K562 (cell line): ENCODE measurements around the gene CELA3B. TPM values are rescaled to one million over a fixed set of nuclear protein-coding genes. Genes with fewer than 3 reads are reported as not detected.

Experiments used
- ATAC-seq: fragments of 200-7000 bp; cut with Tn5 transposase; 3 replicates; pipeline ENCODE4 v1.9.1; 2020; ENCODE audit warnings: moderate library complexity
- BruUV-seq: library from RNA; stranded (reverse); fragments of 400-500 nt; replicated peaks from 2 replicates; lab custom pipeline; 2021; lab: Mats Ljungman, UMichigan
- CTCF ChIA-PET: fragments of 300-600 bp; formaldehyde crosslinking; extraction: SDS; loops from one replicate; lab custom pipeline; 2021; ENCODE audit warnings: low intra/inter-chr PET ratio; lab: Yijun Ruan, JAX
- POLR2A ChIA-PET: fragments of 300-600, 350-650 bp; sonication (Branson Sonifier 250); formaldehyde crosslinking; extraction: SDS; loops from one replicate; lab custom pipeline; 2021; ENCODE audit warnings: antibody characterized with exemption, inconsistent platforms; lab: Yijun Ruan, JAX
- DNase-seq, 4 experiments: peaks; one replicate each; pipeline versions ENCODE4 v3.0.0 to v3.0.0-alpha.2; 2011 to 2018; ENCODE audit warnings: low spot score in 3 of 4, mixed read lengths in 3 of 4; ENCODE audit errors: extremely low read depth in 1 of 4
- FAIRE-seq: peaks from 2 replicates; lab custom pipeline; 2011; peaks lifted over from hg19 to GRCh38; lab: Jason Lieb, UNC
- H2AFZ ChIP-seq: 2 replicates; pipeline ENCODE4 v1.6.0; 2011; ENCODE audit warnings: low read depth, low read length, control low read depth, inconsistent platforms
- H3K27ac ChIP-seq: fragments of 200-600 bp; 3 replicates; pipeline ENCODE4 v1.8.0; 2011; ENCODE audit warnings: low read depth, mild to moderate bottlenecking, control low read depth, inconsistent platforms, low read length, moderate library complexity, mixed read lengths; ENCODE audit errors: extremely low read depth
- H3K27me3 ChIP-seq, 2 experiments: fragments of 300-600 bp in 1 of 2; 2 replicates in 1 of 2; 3 replicates in 1 of 2; pipeline versions ENCODE4 v1.6.0 to v1.8.0; 2011; ENCODE audit warnings: inconsistent platforms in 2 of 2, low read length in 2 of 2, mild to moderate bottlenecking in 1 of 2, mixed read lengths in 1 of 2, moderate library complexity in 1 of 2; ENCODE audit not compliant: control insufficient read depth in 2 of 2, insufficient read depth in 2 of 2
- H3K36me3 ChIP-seq: fragments of 300-600 bp; 3 replicates; pipeline ENCODE4 v1.8.0; 2011; ENCODE audit warnings: mild to moderate bottlenecking, low read length, inconsistent platforms; ENCODE audit not compliant: control insufficient read depth, insufficient read depth
- H3K4me1 ChIP-seq, 2 experiments: fragments of 200-600 bp in 1 of 2; replicated peaks in 1 of 2; 2 replicates in 1 of 2; 3 replicates in 1 of 2; pipeline versions ENCODE4 v1.5.1 to v1.8.0; 2011; ENCODE audit warnings: inconsistent platforms in 2 of 2, low read length in 2 of 2, mild to moderate bottlenecking in 1 of 2, mixed read lengths in 1 of 2, moderate library complexity in 1 of 2; ENCODE audit not compliant: control insufficient read depth in 2 of 2, insufficient read depth in 2 of 2
- H3K4me2 ChIP-seq: 2 replicates; pipeline ENCODE4 v1.6.1; 2011; ENCODE audit warnings: low read length, control low read depth, inconsistent platforms, mixed read lengths; ENCODE audit not compliant: insufficient read depth
- H3K4me3 ChIP-seq: fragments of 200-600 bp; sonication (generic), shearing (Covaris generic); 2 replicates; pipeline ENCODE4 v1.5.1; 2016; ENCODE audit warnings: control low read depth, inconsistent platforms
- H3K79me2 ChIP-seq: fragments of 200-600 bp; 3 replicates; pipeline ENCODE4 v1.8.0; 2011; ENCODE audit warnings: low read length, inconsistent platforms; ENCODE audit not compliant: control insufficient read depth, insufficient read depth
- H3K9ac ChIP-seq, 2 experiments: 2 replicates each; pipeline versions ENCODE4 v1.6.0 to v1.6.1; 2011; ENCODE audit warnings: low read depth in 2 of 2, low read length in 2 of 2, control low read depth in 1 of 2, inconsistent platforms in 1 of 2, mild to moderate bottlenecking in 1 of 2, mixed read lengths in 1 of 2; ENCODE audit not compliant: insufficient read depth in 1 of 2
- H3K9me1 ChIP-seq: one replicate; pipeline ENCODE4 v1.6.0; 2011; ENCODE audit warnings: inconsistent platforms, mild to moderate bottlenecking, low read length, moderate library complexity; ENCODE audit not compliant: control insufficient read depth, insufficient read depth
- H3K9me3 ChIP-seq: replicated peaks from 2 replicates; pipeline ENCODE4 v1.5.1; 2011; ENCODE audit warnings: low read depth, low read length, inconsistent platforms; ENCODE audit not compliant: control insufficient read depth, insufficient read depth
- H4K20me1 ChIP-seq: replicated peaks from 2 replicates; pipeline ENCODE4 v1.6.1; 2011; ENCODE audit warnings: low read length, inconsistent platforms, mixed read lengths; ENCODE audit not compliant: control insufficient read depth, insufficient read depth
- ASH1L ChIP-seq: fragments of 450-650 bp; IDR thresholded peaks from 2 replicates; pipeline ENCODE4 v1.6.1; 2018; ENCODE audit warnings: borderline replicate concordance, mild to moderate bottlenecking, low read depth; ENCODE audit not compliant: partially characterized antibody
- CHD2 ChIP-seq: IDR thresholded peaks from 2 replicates; pipeline ENCODE4 v1.6.1; 2011; ENCODE audit warnings: low read depth, low read length
- FIP1L1 ChIP-seq: fragments of 200-400 bp; formaldehyde crosslinking; IDR thresholded peaks from 2 replicates; pipeline ENCODE4 v1.6.1; 2018; ENCODE audit warnings: mild to moderate bottlenecking, low read depth, low read length; ENCODE audit not compliant: poor library complexity, severe bottlenecking
- KDM5B ChIP-seq: fragments of 200-600 bp; sonication (generic); IDR thresholded peaks from 2 replicates; pipeline ENCODE4 v1.6.1; 2012; ENCODE audit warnings: low read depth, mild to moderate bottlenecking, moderate library complexity, low read length, control low read depth, inconsistent platforms; ENCODE audit not compliant: insufficient replicate concordance
- MAX ChIP-seq: sonication (generic); formaldehyde crosslinking; IDR thresholded peaks from 2 replicates; pipeline ENCODE4 v1.9.0; 2022; ENCODE audit warnings: mild to moderate bottlenecking, missing genetic modification reagents
- MAZ ChIP-seq, 2 experiments: fragments of 450-650 bp in 1 of 2; sonication (generic) in 1 of 2; formaldehyde crosslinking; IDR thresholded peaks in 1 of 2; conservative IDR thresholded peaks in 1 of 2; 2 replicates each; pipeline versions ENCODE4 v1.4.0 to v1.5.0; 2020; ENCODE audit warnings: mild to moderate bottlenecking in 1 of 2, missing genetic modification reagents in 1 of 2
- RFX5 ChIP-seq: IDR thresholded peaks from 2 replicates; pipeline ENCODE4 v1.6.1; 2011; ENCODE audit warnings: low read depth, mild to moderate bottlenecking, improper control_type of control experiment, low read length
- SMARCE1 ChIP-seq: fragments of 450-650 bp; IDR thresholded peaks from 2 replicates; pipeline ENCODE4 v1.7.1; 2016; ENCODE audit warnings: mild to moderate bottlenecking
- TCF7 ChIP-seq: sonication (generic); IDR thresholded peaks from 2 replicates; pipeline ENCODE4 v1.6.1; 2016; ENCODE audit warnings: antibody characterized with exemption, borderline replicate concordance
- TEAD1 ChIP-seq, 2 experiments: fragments of 450-650 bp in 1 of 2; sonication (generic) in 1 of 2; formaldehyde crosslinking; IDR thresholded peaks; 2 replicates each; pipeline versions ENCODE4 v1.4.0 to v1.8.0; 2020 to 2022; ENCODE audit warnings: mild to moderate bottlenecking in 2 of 2, missing genetic modification reagents in 1 of 2
- ZFP36 ChIP-seq: fragments of 150-350 bp; IDR thresholded peaks from 2 replicates; pipeline ENCODE4 v1.6.1; 2018; ENCODE audit warnings: low read length, low read depth; ENCODE audit not compliant: partially characterized antibody
- ZNF277 ChIP-seq: fragments of 250-450 bp; sonication (Bioruptor Pico); IDR thresholded peaks from 2 replicates; pipeline ENCODE4 v1.8.0; 2022; ENCODE audit warnings: inconsistent platforms, mild to moderate bottlenecking, moderate library complexity, borderline replicate concordance
- ZNF717 ChIP-seq: fragments of 250-450 bp; sonication (Bioruptor Pico); IDR thresholded peaks from 2 replicates; pipeline ENCODE4 v1.5.0; 2021
- WGBS: fragments of 100-300 bp; shearing (Covaris generic); methylation state at CpG from one replicate; pipeline ENCODE4 v1.1.6; 2016; ENCODE audit warnings: low coverage, mixed read lengths; ENCODE audit not compliant: insufficient coverage; ENCODE audit errors: missing lambda C conversion rate; 5-methylcytosine and 5-hydroxymethylcytosine counted together
- in situ Hi-C: fragments of 300-500 bp; cut with MboI; formaldehyde crosslinking; loops from 4 replicates; pipeline ENCODE4 v1.15.0; 2018; ENCODE audit warnings: inconsistent platforms, mixed read lengths
- intact Hi-C: fragments of 100-400 bp; cut with micrococcal nuclease; formaldehyde crosslinking; loops from 2 replicates; pipeline ENCODE4 v1.14.2; 2022
- polyA plus RNA-seq, 8 experiments: library from polyadenylated mRNA; depleted of rRNA in 4 of 8; stranded (reverse) in 5 of 8; unstranded in 3 of 8; fragments of >200 nt; fragmentation: Nextera tagmentation in 2 of 8; fragmentation: Illumina TruSeq in 1 of 8; extraction: Ambion mirVana in 2 of 8; extraction: Trizol in 1 of 8; gene quantifications; 2 replicates each; pipeline versions ENCODE4 v1.2.1 to v1.2.3, GENCODE V29; 2011 to 2014; ENCODE audit warnings: inconsistent platforms in 1 of 8, missing spikeins in 1 of 8
- total RNA-seq, 7 experiments: library from RNA; depleted of rRNA in 6 of 7; stranded (reverse); fragments of >200 nt in 6 of 7; fragmentation: Illumina TruSeq in 2 of 7; extraction: Trizol in 2 of 7; gene quantifications; 2 replicates each; pipeline versions ENCODE4 v1.2.1 to v1.2.3, GENCODE V29; 2011 to 2021; ENCODE audit warnings: low replicate concordance in 1 of 7
- TF ChIP-seq, protein P1 (sequence below): fragments of 450-650 bp; IDR thresholded peaks from 2 replicates; pipeline ENCODE4 v1.6.1; 2017; ENCODE audit warnings: antibody characterized with exemption, mild to moderate bottlenecking

Gene CELA3B
- total and polyA plus RNA-seq, 9 of the 15 experiments (the other 6 are each of a cell fraction or from before 2014, with no cell fraction given), result 3.1 TPM; not detected in 8

GRCh38 chr1:21939650-21940374 is 37.0 kb upstream of the CELA3B start:
- in situ Hi-C loops (no loop called here), intact Hi-C loops (no loop called here)
- ATAC-seq (no peak), FAIRE-seq (peak; percentile 48), DNase-seq (peak in 2 of 4 experiments; percentile 47 to 79)
- Histone ChIP-seq H3K27me3 (no peaks in the 10 kb centered on the region), H3K4me2 (no peak overlapping the region), H2AFZ (peak overlapping the region; percentile 36), H4K20me1 (no peaks in the 10 kb centered on the region), H3K9me3 (no peaks in the 10 kb centered on the region), H3K36me3 (peaks cover 7% of the 10 kb centered on the region; the same call in 1 of the 3 replicates), H3K9ac (peak overlapping the region in 1 of 2 experiments; percentile 49; a peak in 1 of 4 replicates), H3K27ac (no peak overlapping the region), H3K4me3 (no peak overlapping the region), H3K9me1 (no peaks in the 10 kb centered on the region), H3K4me1 (peaks cover 65 to 68% of the 10 kb centered on the region in 2 experiments), H3K79me2 (peaks cover 20% of the 10 kb centered on the region)
- ChIA-PET POLR2A (interaction anchor here (0.7 to 1.8 kb wide), 9 partner anchors 9 to 373 kb away, joined by 3 to 10 read pairs (median 4); no protein-coding TSS in a partner anchor), CTCF (interaction anchor here (0.6 kb wide), 1 partner anchor 1032 kb away, joined by 3 read pairs; no protein-coding TSS in a partner anchor)
- WGBS, result 59% methylated on average over 9 of the region's 9 CpGs
- BruUV-seq, result no TSS peak
- TF ChIP-seq ZNF277 (CRISPR knock-in tag), result no peak
- TF ChIP-seq SMARCE1, result 0 out of 2 replicates have a peak, but pooled peaks have one; percentile 5
- 0 out of 2 replicates have a peak, but pooled peaks have one; percentile 40 for TF ChIP-seq TCF7
- 0 out of 4 replicates have a peak, but pooled peaks of 1 of the 2 experiments have one; percentile 22 for TF ChIP-seq TEAD1 (CRISPR knock-in tag; IDR thresholded peaks at IDR 0.05)
- 0 out of 2 replicates have a peak, but pooled peaks have one; percentile 22 for TF ChIP-seq MAX (CRISPR knock-in tag)
- no peak for TF ChIP-seq ZNF717 (CRISPR knock-in tag)
- TF ChIP-seq RFX5, result no peak
- no peak for TF ChIP-seq FIP1L1
- no peak for TF ChIP-seq ASH1L
- TF ChIP-seq KDM5B, result peak; percentile 21
- 0 out of 4 replicates have a peak, but pooled peaks of 1 of the 2 experiments have one; percentile 10 for TF ChIP-seq MAZ (CRISPR knock-in tag; conservative IDR thresholded peaks at IDR 0.05 in 1 of 2, IDR thresholded peaks at IDR 0.05 in 1 of 2)
- TF ChIP-seq, protein P1, sequence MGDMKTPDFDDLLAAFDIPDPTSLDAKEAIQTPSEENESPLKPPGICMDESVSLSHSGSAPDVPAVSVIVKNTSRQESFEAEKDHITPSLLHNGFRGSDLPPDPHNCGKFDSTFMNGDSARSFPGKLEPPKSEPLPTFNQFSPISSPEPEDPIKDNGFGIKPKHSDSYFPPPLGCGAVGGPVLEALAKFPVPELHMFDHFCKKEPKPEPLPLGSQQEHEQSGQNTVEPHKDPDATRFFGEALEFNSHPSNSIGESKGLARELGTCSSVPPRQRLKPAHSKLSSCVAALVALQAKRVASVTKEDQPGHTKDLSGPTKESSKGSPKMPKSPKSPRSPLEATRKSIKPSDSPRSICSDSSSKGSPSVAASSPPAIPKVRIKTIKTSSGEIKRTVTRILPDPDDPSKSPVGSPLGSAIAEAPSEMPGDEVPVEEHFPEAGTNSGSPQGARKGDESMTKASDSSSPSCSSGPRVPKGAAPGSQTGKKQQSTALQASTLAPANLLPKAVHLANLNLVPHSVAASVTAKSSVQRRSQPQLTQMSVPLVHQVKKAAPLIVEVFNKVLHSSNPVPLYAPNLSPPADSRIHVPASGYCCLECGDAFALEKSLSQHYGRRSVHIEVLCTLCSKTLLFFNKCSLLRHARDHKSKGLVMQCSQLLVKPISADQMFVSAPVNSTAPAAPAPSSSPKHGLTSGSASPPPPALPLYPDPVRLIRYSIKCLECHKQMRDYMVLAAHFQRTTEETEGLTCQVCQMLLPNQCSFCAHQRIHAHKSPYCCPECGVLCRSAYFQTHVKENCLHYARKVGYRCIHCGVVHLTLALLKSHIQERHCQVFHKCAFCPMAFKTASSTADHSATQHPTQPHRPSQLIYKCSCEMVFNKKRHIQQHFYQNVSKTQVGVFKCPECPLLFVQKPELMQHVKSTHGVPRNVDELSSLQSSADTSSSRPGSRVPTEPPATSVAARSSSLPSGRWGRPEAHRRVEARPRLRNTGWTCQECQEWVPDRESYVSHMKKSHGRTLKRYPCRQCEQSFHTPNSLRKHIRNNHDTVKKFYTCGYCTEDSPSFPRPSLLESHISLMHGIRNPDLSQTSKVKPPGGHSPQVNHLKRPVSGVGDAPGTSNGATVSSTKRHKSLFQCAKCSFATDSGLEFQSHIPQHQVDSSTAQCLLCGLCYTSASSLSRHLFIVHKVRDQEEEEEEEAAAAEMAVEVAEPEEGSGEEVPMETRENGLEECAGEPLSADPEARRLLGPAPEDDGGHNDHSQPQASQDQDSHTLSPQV, result 0 out of 2 replicates have a peak, but pooled peaks have one; percentile 39
- no peak for TF ChIP-seq CHD2
- no peak for TF ChIP-seq ZFP36
